IMR-90 (cell line): ENCODE results near the gene TFAP2B. TPM values are rescaled to one million over a fixed set of nuclear protein-coding genes. Genes with fewer than 3 reads are reported as not detected.

Source experiments
- ATAC-seq: fragments of 200-7000 bp; cut with Tn5 transposase; 2 replicates; pipeline ENCODE4 v1.9.1; 2020; ENCODE audit warnings: low read depth, mild to moderate bottlenecking, moderate library complexity
- BruUV-seq: library from RNA; stranded (reverse); fragments of 400-500 nt; replicated peaks from 2 replicates; lab custom pipeline; 2021; lab: Mats Ljungman, UMichigan
- CTCF ChIA-PET: fragments of 300-600 bp; formaldehyde crosslinking; extraction: SDS; loops from one replicate; lab custom pipeline; 2021; ENCODE audit warnings: antibody characterized with exemption; lab: Yijun Ruan, JAX
- POLR2A ChIA-PET: fragments of 300-600 bp; sonication (Branson Sonifier 250); formaldehyde crosslinking; loops from one replicate; lab custom pipeline; 2022; ENCODE audit warnings: antibody characterized with exemption; ENCODE audit not compliant: unreplicated experiment; lab: Charles Lee
- DNase-seq: peaks from one replicate; pipeline ENCODE4 v3.0.0; 2013
- H2AFZ ChIP-seq: replicated peaks from 2 replicates; pipeline ENCODE3; 2013; ENCODE audit warnings: low read length, mild to moderate bottlenecking; ENCODE audit not compliant: poor library complexity
- H2AK5ac ChIP-seq: 2 replicates; pipeline ENCODE4 v1.6.1; 2013; ENCODE audit warnings: low read depth, low read length, inconsistent platforms
- H2AK9ac ChIP-seq: replicated peaks from 2 replicates; pipeline ENCODE3; 2013; ENCODE audit warnings: mild to moderate bottlenecking, low read depth, low read length, moderate library complexity; ENCODE audit not compliant: poor library complexity
- H2BK120ac ChIP-seq: 2 replicates; pipeline ENCODE4 v1.6.1; 2013; ENCODE audit warnings: low read depth, low read length, inconsistent platforms
- H2BK15ac ChIP-seq: 3 replicates; pipeline ENCODE4 v1.6.1; 2013; ENCODE audit warnings: low read depth, low read length, inconsistent platforms
- H2BK20ac ChIP-seq: 2 replicates; pipeline ENCODE4 v1.6.1; 2013; ENCODE audit warnings: low read depth, mild to moderate bottlenecking, inconsistent platforms, low read length, moderate library complexity
- H2BK5ac ChIP-seq: 2 replicates; pipeline ENCODE4 v1.6.1; 2013; ENCODE audit warnings: mild to moderate bottlenecking, low read depth, low read length, inconsistent platforms; ENCODE audit not compliant: poor library complexity, severe bottlenecking
- H3K14ac ChIP-seq: replicated peaks from 2 replicates; pipeline ENCODE4 v1.6.1; 2013; ENCODE audit warnings: low read depth, low read length, inconsistent platforms
- H3K18ac ChIP-seq: 2 replicates; pipeline ENCODE4 v1.6.1; 2013; ENCODE audit warnings: low read depth, low read length, control low read depth
- H3K23ac ChIP-seq: 2 replicates; pipeline ENCODE4 v1.6.1; 2013; ENCODE audit warnings: low read depth, low read length, inconsistent platforms
- H3K27ac ChIP-seq: 2 replicates; pipeline ENCODE4 v1.5.1; 2013; ENCODE audit warnings: mild to moderate bottlenecking, control low read depth, low read length; ENCODE audit not compliant: insufficient read depth
- H3K27me3 ChIP-seq: 2 replicates; pipeline ENCODE4 v1.6.1; 2013; ENCODE audit warnings: low read length; ENCODE audit not compliant: control insufficient read depth, insufficient read depth
- H3K36me3 ChIP-seq: 2 replicates; pipeline ENCODE4 v1.6.1; 2013; ENCODE audit warnings: low read length, mixed read lengths; ENCODE audit not compliant: control insufficient read depth, insufficient read depth
- H3K4ac ChIP-seq: 2 replicates; pipeline ENCODE4 v1.6.1; 2013; ENCODE audit warnings: low read depth, low read length, inconsistent platforms
- H3K4me1 ChIP-seq: 2 replicates; pipeline ENCODE4 v1.6.1; 2013; ENCODE audit warnings: low read length, mixed read lengths; ENCODE audit not compliant: control insufficient read depth, insufficient read depth
- H3K4me2 ChIP-seq: 2 replicates; pipeline ENCODE4 v1.6.1; 2013; ENCODE audit warnings: low read depth, mild to moderate bottlenecking, control low read depth, low read length, moderate library complexity
- H3K4me3 ChIP-seq: 2 replicates; pipeline ENCODE4 v1.5.1; 2013; ENCODE audit warnings: low read depth, mild to moderate bottlenecking, control low read depth, low read length, moderate library complexity; ENCODE audit not compliant: insufficient read depth
- H3K56ac ChIP-seq: 2 replicates; pipeline ENCODE4 v1.6.1; 2013; ENCODE audit warnings: low read length, inconsistent platforms; ENCODE audit not compliant: insufficient read depth; ENCODE audit errors: extremely low read depth
- H3K79me1 ChIP-seq, 2 experiments: 2 replicates each; pipeline ENCODE4 v1.6.1; 2013; ENCODE audit warnings: low read length in 2 of 2, inconsistent platforms in 1 of 2, low read depth in 1 of 2
- H3K9ac ChIP-seq: 2 replicates; pipeline ENCODE4 v1.6.1; 2013; ENCODE audit warnings: low read depth, low read length, control low read depth
- H3K9me1 ChIP-seq: 2 replicates; pipeline ENCODE4 v1.6.1; 2013; ENCODE audit warnings: low read length, inconsistent platforms; ENCODE audit not compliant: insufficient read depth
- H3K9me3 ChIP-seq: 2 replicates; pipeline ENCODE4 v1.6.1; 2013; ENCODE audit warnings: low read length; ENCODE audit not compliant: control insufficient read depth, insufficient read depth
- H4K20me1 ChIP-seq: 2 replicates; pipeline ENCODE4 v1.6.1; 2013; ENCODE audit warnings: low read length, inconsistent platforms; ENCODE audit not compliant: insufficient read depth
- H4K5ac ChIP-seq: 2 replicates; pipeline ENCODE4 v1.6.1; 2013; ENCODE audit warnings: mild to moderate bottlenecking, low read depth, low read length, control low read depth
- H4K8ac ChIP-seq, 2 experiments: 2 replicates each; pipeline ENCODE4 v1.6.1; 2013; ENCODE audit warnings: low read depth in 2 of 2, low read length in 2 of 2, control low read depth in 1 of 2, inconsistent platforms in 1 of 2
- H4K91ac ChIP-seq: 2 replicates; pipeline ENCODE4 v1.6.1; 2013; ENCODE audit warnings: low read depth, low read length, inconsistent platforms; ENCODE audit not compliant: insufficient read depth
- CHD1 ChIP-seq: IDR thresholded peaks from 2 replicates; pipeline ENCODE4 v1.6.1; 2012; ENCODE audit warnings: low read depth, low read length, improper control_type of control experiment
- MAFK ChIP-seq: IDR thresholded peaks from 2 replicates; pipeline ENCODE4 v1.6.1; 2012; ENCODE audit warnings: low read depth, low read length, improper control_type of control experiment
- MAZ ChIP-seq: IDR thresholded peaks from 2 replicates; pipeline ENCODE4 v1.6.1; 2012; ENCODE audit warnings: low read depth, mild to moderate bottlenecking, low read length, improper control_type of control experiment, moderate library complexity, borderline replicate concordance
- MXI1 ChIP-seq: IDR thresholded peaks from 2 replicates; pipeline ENCODE4 v1.6.1; 2012; ENCODE audit warnings: low read depth, mild to moderate bottlenecking, low read length, moderate library complexity, borderline replicate concordance
- POLR2A ChIP-seq: IDR thresholded peaks from 2 replicates; pipeline ENCODE4 v1.6.1; 2012; ENCODE audit warnings: mild to moderate bottlenecking, low read depth, low read length
- RAD21 ChIP-seq: IDR thresholded peaks from 2 replicates; pipeline ENCODE4 v1.6.1; 2012; ENCODE audit warnings: low read length, improper control_type of control experiment
- WGBS, 2 experiments: methylation state at CpG; one replicate each; pipeline versions ENCODE4 v1.1.5 to v1.1.7; 2013; ENCODE audit warnings: missing lambda C conversion rate in 2 of 2; ENCODE audit not compliant: insufficient read length in 1 of 2; ENCODE audit errors: extremely low coverage in 2 of 2; 5-methylcytosine and 5-hydroxymethylcytosine counted together
- dilution Hi-C: fragments of 300-500 bp; cut with HindIII; formaldehyde crosslinking; loops from one replicate; pipeline ENCODE4 v1.14.3; 2018; ENCODE audit warnings: low sequenced_read_pairs; ENCODE audit not compliant: unreplicated experiment
- in situ Hi-C: fragments of 300-500 bp; cut with MboI; formaldehyde crosslinking; loops from 3 replicates; pipeline ENCODE4 v1.14.3; 2019; ENCODE audit warnings: low sequenced_read_pairs, inconsistent platforms, mixed read lengths
- intact Hi-C: fragments of 100-400 bp; cut with micrococcal nuclease; formaldehyde crosslinking; loops from 2 replicates; pipeline ENCODE4 v1.10.0; 2022
- polyA plus RNA-seq, 3 experiments: library from polyadenylated mRNA; depleted of rRNA; stranded (reverse); fragments of >200 nt; gene quantifications; 2 replicates each; pipeline ENCODE4 v1.2.3, GENCODE V29; 2012; ENCODE audit warnings: low replicate concordance in 1 of 3
- total RNA-seq: library from RNA; depleted of rRNA; stranded (reverse); fragments of >200 nt; gene quantifications from 2 replicates; pipeline ENCODE4 v1.2.3, GENCODE V29; 2012
- TF ChIP-seq, protein P1 (sequence below): fragments of 150-350 bp; IDR thresholded peaks from 2 replicates; pipeline ENCODE4 v1.6.1; 2016; ENCODE audit warnings: low read depth, mild to moderate bottlenecking, low read length, moderate library complexity, borderline replicate concordance

Gene TFAP2B
- total and polyA plus RNA-seq, 2 of the 4 experiments (the other 2 are of a cell fraction) = not detected

DNA sequence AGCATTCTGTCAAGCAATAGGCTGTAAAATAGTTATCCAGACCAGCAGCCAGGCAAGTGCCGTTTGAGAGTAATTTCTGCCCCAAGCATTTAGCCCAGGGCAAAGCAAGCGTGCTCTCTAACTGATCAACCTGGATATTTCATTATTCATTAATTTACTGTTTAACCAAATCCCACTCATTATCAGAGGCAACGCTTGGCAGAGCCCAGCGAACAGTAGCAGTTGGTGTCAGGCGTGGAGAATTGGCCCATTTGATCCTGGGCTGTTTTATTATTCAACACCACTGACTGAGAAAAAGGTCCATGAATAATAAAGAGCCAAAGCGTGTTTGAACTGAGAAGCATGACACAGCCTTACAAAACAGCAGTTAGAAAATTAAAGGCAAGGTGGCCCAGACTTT lies 35.3 kb downstream of the TFAP2B start:
- Histone ChIP-seq H3K4me1 (no peaks in the 10 kb centered on the region), H3K79me1 (no peaks in the 10 kb centered on the region), H2BK15ac (no peak overlapping the region), H4K91ac (no peak overlapping the region), H3K23ac (no peak overlapping the region), H3K14ac (no peak overlapping the region), H3K18ac (no peak overlapping the region), H3K56ac (no peak overlapping the region), H4K8ac (no peak overlapping the region), H2BK20ac (no peak overlapping the region), H3K4ac (no peak overlapping the region), H3K4me3 (no peak overlapping the region), H4K20me1 (no peaks in the 10 kb centered on the region), H2AFZ (no peak overlapping the region), H3K36me3 (no peaks in the 10 kb centered on the region), H3K9me1 (no peaks in the 10 kb centered on the region), H3K27me3 (peaks cover 14% of the 10 kb centered on the region), H4K5ac (no peak overlapping the region), H2AK5ac (no peak overlapping the region), H2AK9ac (no peak overlapping the region), H3K27ac (no peak overlapping the region), H3K4me2 (no peak overlapping the region), H2BK5ac (no peak overlapping the region), H3K9me3 (no peaks in the 10 kb centered on the region), H2BK120ac (no peak overlapping the region), H3K9ac (no peak overlapping the region)
- ChIA-PET CTCF (no interaction called here), POLR2A (no interaction called here)
- DNase-seq (no peak), ATAC-seq (no peak)
- dilution Hi-C loops (no loop called here), intact Hi-C loops (no loop called here), in situ Hi-C loops (no loop called here)
- BruUV-seq = no TSS peak
- TF ChIP-seq CHD1 (no peak), POLR2A (no peak), MAZ (no peak), RAD21 (no peak), MXI1 (no peak), MAFK (no peak)
- TF ChIP-seq, protein P1, sequence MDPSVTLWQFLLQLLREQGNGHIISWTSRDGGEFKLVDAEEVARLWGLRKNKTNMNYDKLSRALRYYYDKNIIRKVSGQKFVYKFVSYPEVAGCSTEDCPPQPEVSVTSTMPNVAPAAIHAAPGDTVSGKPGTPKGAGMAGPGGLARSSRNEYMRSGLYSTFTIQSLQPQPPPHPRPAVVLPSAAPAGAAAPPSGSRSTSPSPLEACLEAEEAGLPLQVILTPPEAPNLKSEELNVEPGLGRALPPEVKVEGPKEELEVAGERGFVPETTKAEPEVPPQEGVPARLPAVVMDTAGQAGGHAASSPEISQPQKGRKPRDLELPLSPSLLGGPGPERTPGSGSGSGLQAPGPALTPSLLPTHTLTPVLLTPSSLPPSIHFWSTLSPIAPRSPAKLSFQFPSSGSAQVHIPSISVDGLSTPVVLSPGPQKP = no peak
- no CpG with 5 or more reads among the region's 6 CpGs for WGBS, 2 experiments
